ENCODE measurements around the gene GAL3ST3. TPM values are rescaled to one million over a fixed set of nuclear protein-coding genes. Genes with fewer than 3 reads are reported as not detected.

The GAL3ST3 gene, protein sequence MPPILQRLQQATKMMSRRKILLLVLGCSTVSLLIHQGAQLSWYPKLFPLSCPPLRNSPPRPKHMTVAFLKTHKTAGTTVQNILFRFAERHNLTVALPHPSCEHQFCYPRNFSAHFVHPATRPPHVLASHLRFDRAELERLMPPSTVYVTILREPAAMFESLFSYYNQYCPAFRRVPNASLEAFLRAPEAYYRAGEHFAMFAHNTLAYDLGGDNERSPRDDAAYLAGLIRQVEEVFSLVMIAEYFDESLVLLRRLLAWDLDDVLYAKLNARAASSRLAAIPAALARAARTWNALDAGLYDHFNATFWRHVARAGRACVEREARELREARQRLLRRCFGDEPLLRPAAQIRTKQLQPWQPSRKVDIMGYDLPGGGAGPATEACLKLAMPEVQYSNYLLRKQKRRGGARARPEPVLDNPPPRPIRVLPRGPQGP
- 0.36 TPM in 1 of 2 replicates, not detected in the other for total RNA-seq

DNA sequence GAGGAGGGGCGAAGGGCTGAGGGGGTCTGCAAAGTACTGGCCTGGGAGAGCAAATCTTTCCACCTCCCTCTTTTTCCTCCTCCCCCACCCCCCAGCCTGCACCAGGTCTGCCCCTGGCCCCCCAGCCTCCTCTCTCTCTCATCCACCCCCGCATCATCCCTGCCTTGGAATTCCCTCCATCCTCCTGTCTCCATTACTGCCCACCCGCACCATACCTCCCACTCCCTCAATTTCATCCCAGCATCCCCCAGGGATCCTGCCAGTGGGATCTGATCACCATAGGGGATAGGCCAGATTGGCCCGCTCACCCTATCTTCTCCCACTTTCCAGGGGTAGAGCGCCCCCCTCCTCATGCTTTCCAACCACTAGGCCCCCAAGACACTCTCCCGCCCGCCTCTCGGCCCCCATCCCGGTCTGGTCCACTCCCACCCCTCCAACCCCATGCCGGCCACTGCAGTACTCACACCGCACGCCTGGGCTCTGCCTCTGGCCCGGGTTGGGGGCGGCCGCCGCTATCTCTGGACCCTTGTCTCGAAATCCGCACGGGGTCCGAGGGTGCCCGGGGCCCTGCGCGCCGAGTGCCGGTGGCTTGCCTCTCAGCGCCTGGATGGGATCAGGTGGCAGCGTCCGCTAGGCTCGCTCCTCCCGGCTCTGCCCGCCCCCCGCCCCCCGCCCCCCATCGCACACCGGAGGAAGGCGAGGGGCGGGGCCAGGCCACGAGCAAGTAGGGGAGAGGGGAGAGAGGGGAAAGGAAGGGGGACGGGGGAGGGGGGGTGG is at the start of gene GAL3ST3:
TSS of gene GAL3ST3 (minus strand) at position 615 of the 777 bp plus-strand sequence. CDS start 3,746 bp downstream, outside the sequence.

DNA sequence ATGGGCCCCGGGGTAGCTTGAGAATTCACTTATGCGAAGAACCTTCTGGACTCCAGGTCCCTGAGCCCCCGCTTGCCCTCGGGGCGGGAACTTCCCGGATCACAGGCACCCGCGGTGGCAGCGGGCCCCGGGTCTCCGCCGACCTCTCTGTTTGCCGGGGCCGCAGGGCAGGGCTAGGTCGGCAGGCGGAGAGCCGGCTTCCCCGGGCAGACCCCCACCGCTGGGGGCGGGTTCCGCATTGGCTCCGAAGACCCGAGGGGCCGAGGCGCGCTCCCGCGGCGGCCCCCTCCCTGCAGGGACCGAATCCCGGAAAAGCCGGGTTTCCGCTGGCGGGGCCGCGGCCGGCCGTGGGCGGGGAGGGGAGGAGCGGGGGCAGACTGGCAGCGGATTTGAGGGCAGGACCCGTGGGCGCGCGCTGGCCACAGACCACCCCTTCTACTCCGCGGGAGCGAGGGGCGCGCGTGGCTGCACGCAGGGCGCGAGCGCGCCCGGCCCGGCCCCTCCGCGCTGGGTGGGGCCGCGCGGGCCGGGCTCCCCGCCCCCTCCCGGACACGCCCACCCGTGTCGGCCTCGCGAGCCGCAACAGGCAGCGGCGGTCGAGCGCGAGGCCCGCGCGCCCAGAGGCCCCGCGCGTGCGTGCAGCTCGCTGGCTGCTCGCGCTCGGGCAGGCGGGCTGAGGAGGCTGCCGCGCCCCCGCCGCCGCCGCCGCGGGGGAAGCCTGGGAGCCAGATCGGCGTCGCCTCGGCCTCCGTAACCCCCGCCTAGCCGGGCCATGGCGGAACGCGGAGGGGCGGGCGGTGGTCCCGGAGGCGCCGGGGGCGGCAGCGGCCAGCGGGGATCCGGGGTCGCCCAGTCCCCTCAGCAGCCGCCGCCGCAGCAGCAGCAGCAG is 21.0 kb upstream of the GAL3ST3 start, which contains the start of gene PACS1:
TSS of gene PACS1 (plus strand) at position 558 of the 889 bp plus-strand sequence. CDS start at position 773, 215 bp downstream.

DNA sequence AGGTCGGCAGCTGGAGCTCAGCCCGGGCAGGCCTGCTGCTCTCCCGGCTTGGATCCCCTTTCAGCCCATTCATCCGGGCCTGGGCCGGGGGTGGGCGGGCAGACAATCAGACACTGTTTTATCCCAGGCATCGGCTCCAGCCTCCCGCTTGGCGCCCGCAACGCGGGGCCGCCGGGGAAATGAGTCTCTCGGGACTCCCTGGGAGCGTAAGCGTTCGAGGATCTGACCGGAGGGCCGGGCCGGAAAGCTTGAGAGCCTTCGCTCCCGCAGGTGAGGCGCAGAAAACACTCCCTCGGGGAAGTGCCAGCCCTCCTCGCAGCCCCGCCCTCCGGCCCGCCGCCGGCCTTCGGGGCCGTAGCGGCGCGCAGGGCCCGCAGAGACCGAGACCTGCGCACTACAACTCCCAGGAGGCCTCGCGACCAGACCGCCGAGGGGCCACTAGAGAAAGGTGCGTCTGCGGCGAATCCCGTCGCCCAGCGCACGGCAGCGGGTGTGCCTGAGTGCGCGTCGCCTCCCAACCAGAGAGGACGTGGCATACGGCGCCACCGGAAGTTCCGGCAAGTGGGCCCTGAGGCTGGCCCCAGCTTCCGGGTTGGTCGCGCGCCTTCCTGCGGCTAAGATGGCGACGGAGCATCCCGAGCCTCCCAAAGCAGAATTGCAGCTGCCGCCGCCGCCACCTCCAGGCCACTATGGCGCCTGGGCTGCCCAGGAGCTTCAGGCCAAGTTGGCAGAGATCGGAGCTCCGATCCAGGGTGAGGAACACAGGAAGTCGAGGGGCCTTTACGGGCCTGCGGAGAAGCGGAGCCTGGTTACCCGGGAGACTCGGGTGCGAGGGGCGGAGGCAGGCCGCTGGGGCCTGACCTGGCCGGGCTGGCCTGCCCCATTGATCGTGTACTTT is 3.1 kb upstream of the GAL3ST3 start, which contains the start of gene SF3B2:
TSS of gene SF3B2 (plus strand) at position 599 of the 898 bp plus-strand sequence. CDS start at position 620, 21 bp downstream.

DNA sequence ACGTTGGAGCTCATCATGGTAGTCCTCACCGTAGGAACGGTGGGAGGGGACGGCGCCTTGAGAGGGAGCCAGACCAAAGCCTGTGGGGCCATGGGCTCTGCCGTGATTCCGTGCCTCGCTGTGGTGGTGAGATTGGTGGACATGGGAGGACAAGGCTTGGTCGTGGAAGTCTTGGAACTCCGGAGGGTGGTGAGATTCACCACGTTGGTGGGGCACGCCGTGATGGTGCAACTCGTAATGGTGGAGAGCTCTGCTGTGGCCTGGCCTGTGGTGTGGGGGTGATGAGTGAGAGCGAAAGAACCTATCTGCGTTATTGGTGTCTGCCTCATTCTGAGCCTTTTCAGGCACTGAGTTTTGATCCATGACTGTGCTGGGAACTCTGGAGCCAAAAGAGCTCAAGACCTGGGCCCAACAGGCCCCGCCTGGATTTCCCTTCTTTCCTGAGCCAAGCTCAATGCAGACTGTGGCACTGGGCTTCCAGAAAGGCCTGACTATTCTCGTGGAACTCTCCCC is 22.9 kb downstream of the GAL3ST3 start, which contains the start of gene CATSPER1:
TSS of gene CATSPER1 (minus strand) at position 463 of the 513 bp plus-strand sequence. CDS start at position 363, 100 bp downstream.

DNA sequence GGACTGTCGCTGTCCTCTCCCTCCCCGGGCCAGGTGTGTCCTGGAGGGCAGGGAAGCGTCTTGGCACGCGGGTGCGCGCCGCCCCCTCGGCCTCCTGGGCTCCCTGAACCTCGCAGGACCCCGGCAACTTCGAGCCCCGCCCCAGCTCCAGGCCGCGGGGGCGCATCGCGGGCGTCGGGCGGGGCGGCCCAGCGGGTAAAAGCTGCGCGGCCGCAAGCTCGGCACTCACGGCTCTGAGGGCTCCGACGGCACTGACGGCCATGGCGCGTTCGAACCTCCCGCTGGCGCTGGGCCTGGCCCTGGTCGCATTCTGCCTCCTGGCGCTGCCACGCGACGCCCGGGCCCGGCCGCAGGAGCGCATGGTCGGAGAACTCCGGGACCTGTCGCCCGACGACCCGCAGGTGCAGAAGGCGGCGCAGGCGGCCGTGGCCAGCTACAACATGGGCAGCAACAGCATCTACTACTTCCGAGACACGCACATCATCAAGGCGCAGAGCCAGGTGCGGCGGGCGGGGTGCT is 37.1 kb downstream of the GAL3ST3 start, which contains the start of gene CST6:
TSS of gene CST6 (plus strand) at position 224 of the 519 bp plus-strand sequence. CDS start at position 261, 37 bp downstream.

DNA sequence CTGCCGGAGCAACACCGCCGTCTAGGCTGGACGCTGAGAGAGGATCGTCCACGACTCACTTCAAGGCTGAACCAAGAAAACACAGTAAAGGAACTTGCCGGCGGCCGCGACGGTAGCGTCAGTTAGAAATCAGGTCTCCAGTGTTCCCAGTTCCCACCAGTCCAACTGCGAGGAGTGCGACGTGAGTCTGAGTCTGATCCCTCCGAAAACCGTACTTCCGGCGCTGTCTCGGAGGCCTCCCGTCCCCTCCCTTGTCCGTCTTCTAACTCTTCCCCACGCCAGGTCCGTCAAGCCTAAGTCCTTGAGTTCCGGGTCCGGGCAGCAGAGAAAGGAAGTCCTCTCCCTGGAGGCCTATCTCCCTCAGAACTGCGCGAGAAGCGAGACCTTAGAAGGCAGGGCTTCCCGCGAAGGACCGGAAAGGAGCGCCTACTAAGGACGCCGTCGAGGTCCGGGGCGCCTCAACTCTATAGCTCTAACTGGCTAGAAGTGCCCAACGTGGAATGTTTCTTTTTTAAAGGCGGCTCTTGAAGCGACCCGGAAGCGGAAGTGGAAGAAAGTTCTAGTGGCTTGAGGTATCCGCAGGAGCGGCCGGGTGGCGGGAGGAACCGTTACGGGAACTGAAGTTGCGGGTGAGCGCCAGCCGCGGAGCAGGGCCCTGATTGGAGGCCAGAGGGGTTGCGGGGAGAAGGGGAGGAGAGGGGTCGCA is 46.9 kb downstream of the GAL3ST3 start, which contains the start of the genes BANF1 and EIF1AD:
TSS of gene BANF1 (plus strand) at position 562 of the 706 bp plus-strand sequence. CDS start 748 bp downstream, outside the sequence.
TSS of gene EIF1AD (minus strand) at position 216 of the 706 bp plus-strand sequence. CDS start 1,768 bp downstream, outside the sequence.

Other genes with a start within 250 kb of the GAL3ST3 start
- 0.13 and 0.86 TPM in 2 replicates for gene SNX32, start 215.2 kb downstream of the GAL3ST3 start, total RNA-seq
- gene CFL1, start 191.0 kb downstream of the GAL3ST3 start, total RNA-seq, result 1,176 and 1,575 TPM in 2 replicates
- gene MUS81, start 188.7 kb downstream of the GAL3ST3 start, total RNA-seq, result 46.9 and 49.3 TPM in 2 replicates
- gene EFEMP2, start 176.4 kb downstream of the GAL3ST3 start, total RNA-seq, result 18.9 and 22.0 TPM in 2 replicates
- not detected in 2 replicates for gene CTSW, start 169.3 kb downstream of the GAL3ST3 start, total RNA-seq
- 94.0 and 128 TPM in 2 replicates for gene FIBP, start 160.7 kb downstream of the GAL3ST3 start, total RNA-seq
- 78.2 and 108 TPM in 2 replicates for gene CCDC85B, start 158.5 kb downstream of the GAL3ST3 start, total RNA-seq
- 41.6 and 48.9 TPM in 2 replicates for gene FOSL1, start 148.8 kb downstream of the GAL3ST3 start, total RNA-seq
- 14.4 and 17.0 TPM in 2 replicates for gene C11orf68, start 130.1 kb downstream of the GAL3ST3 start, total RNA-seq
- 74.0 and 108 TPM in 2 replicates for gene DRAP1, start 129.7 kb downstream of the GAL3ST3 start, total RNA-seq
- gene TSGA10IP, start 103.7 kb downstream of the GAL3ST3 start, total RNA-seq, result not detected in 2 replicates
- gene SART1, start 87.4 kb downstream of the GAL3ST3 start, total RNA-seq, result 30.9 and 35.9 TPM in 2 replicates
- 32.0 and 33.5 TPM in 2 replicates for gene EIF1AD, start 47.0 kb downstream of the GAL3ST3 start, total RNA-seq
- gene BANF1, start 46.7 kb downstream of the GAL3ST3 start, total RNA-seq, result 51.8 and 60.2 TPM in 2 replicates
- 0.22 and 0.53 TPM in 2 replicates for gene CST6, start 37.2 kb downstream of the GAL3ST3 start, total RNA-seq
- not detected in 2 replicates for gene CATSPER1, start 22.7 kb downstream of the GAL3ST3 start, total RNA-seq
- 175 and 176 TPM in 2 replicates for gene SF3B2, start 3.2 kb upstream of the GAL3ST3 start, total RNA-seq
- 28.9 and 35.1 TPM in 2 replicates for gene PACS1, start 21.1 kb upstream of the GAL3ST3 start, total RNA-seq
- 15.8 and 19.2 TPM in 2 replicates for gene KLC2, start 208.5 kb upstream of the GAL3ST3 start, total RNA-seq
- gene RAB1B, start 219.5 kb upstream of the GAL3ST3 start, total RNA-seq, result 107 and 128 TPM in 2 replicates
- gene CNIH2, start 229.0 kb upstream of the GAL3ST3 start, total RNA-seq, result 0.13 and 0.14 TPM in 2 replicates
- 70.6 and 85.0 TPM in 2 replicates for gene YIF1A, start 240.0 kb upstream of the GAL3ST3 start, total RNA-seq
- gene TMEM151A, start 242.7 kb upstream of the GAL3ST3 start, total RNA-seq, result under 0.01 TPM in 1 of 2 replicates, not detected in the other

All from thoracic aorta endothelial cell (primary cell).